ENCODE results near the gene TASL. TPM values are rescaled to one million over a fixed set of nuclear protein-coding genes. Genes with fewer than 3 reads are reported as not detected.

TASL gene
- total RNA-seq, 1 experiment from 2014 or later = not detected

GRCh38 chrX:30513284-30513683 is 64.3 kb downstream of the TASL start:
- TF ChIP-seq CTCF (conservative IDR thresholded peaks at IDR 0.05) (peak; percentile 64), EZH2 (IDR thresholded peaks at IDR 0.05; ENCODE audit: low read depth) (no peak)
- Histone ChIP-seq H3K9me3 (ENCODE audit: insufficient read depth, low read depth) (no peaks in the 10 kb centered on the region), H4K20me1 (ENCODE audit: insufficient read depth) (no peaks in the 10 kb centered on the region), H3F3A (ENCODE audit: insufficient read depth, low read depth) (no peaks in the 10 kb centered on the region), H3K4me1 (replicated peaks; ENCODE audit: insufficient read depth) (no peaks in the 10 kb centered on the region), H3K4me3 (no peak overlapping the region), H3K36me3 (ENCODE audit: low read depth) (no peaks in the 10 kb centered on the region), H2AFZ (no peak overlapping the region), H3K9me2 (ENCODE audit: insufficient read depth) (no peaks in the 10 kb centered on the region), H3K27me3 (ENCODE audit: insufficient read depth, low read depth) (no peaks in the 10 kb centered on the region), H3K79me2 (ENCODE audit: low read depth) (no peaks in the 10 kb centered on the region), H3K4me2 (no peak overlapping the region), H3K27ac (no peak overlapping the region)
- POLR2A ChIA-PET (ENCODE audit: unreplicated experiment) = no interaction called here
- BruUV-seq (replicated peaks) = no TSS peak
- DNase-seq = no peak
- intact Hi-C loops (cut with micrococcal nuclease; ENCODE audit: unreplicated experiment) = no loop called here
- CTCF ChIA-PET = no interaction called here

Other genes starting within 250 kb of the TASL start
- 4.8 and 5.4 TPM in 2 replicates for gene GK, start 75.7 kb upstream of the TASL start, total RNA-seq (2021)